ENCODE data around the gene COL9A3. TPM values are rescaled to one million over a fixed set of nuclear protein-coding genes. Genes with fewer than 3 reads are reported as not detected.
A peak's percentile ranks its signal among the peaks of the same experiment; 100 is the strongest.

The COL9A3 gene
- total RNA-seq, 1 donor from 2014 or later, result 78.7 TPM

GRCh38 chr20:62795023-62795761, 21.7 kb upstream of the COL9A3 start:
- peaks cover 6% of the 10 kb centered on the region for H3K4me1 Mint-ChIP-seq (ENCODE audit: low read depth, unreplicated experiment)
- H3K9me3 Mint-ChIP-seq (ENCODE audit: unreplicated experiment), result peaks cover 6% of the 10 kb centered on the region
- no peak overlapping the region for H3K27ac Mint-ChIP-seq (ENCODE audit: unreplicated experiment)
- H3K4me3 Mint-ChIP-seq (ENCODE audit: unreplicated experiment), result peak overlapping the region; percentile 86
- no peak for TF ChIP-seq CTCF (IDR thresholded peaks at IDR 0.05; ENCODE audit: partially characterized antibody, unreplicated experiment)
- H3K27me3 Mint-ChIP-seq (ENCODE audit: unreplicated experiment), result peaks cover 10% of the 10 kb centered on the region
- H3K36me3 Mint-ChIP-seq (ENCODE audit: unreplicated experiment), result peaks cover 7% of the 10 kb centered on the region
- DNase-seq, result peak; percentile 74

- H3K36me3 Mint-ChIP-seq (ENCODE audit: unreplicated experiment), result peaks cover 7% of the 10 kb centered on the region
- H3K27me3 Mint-ChIP-seq (ENCODE audit: unreplicated experiment), result peaks cover 12% of the 10 kb centered on the region
- no peak overlapping the region for H3K27ac Mint-ChIP-seq (ENCODE audit: unreplicated experiment)
- peak overlapping the region; percentile 76 for H3K4me3 Mint-ChIP-seq (ENCODE audit: unreplicated experiment)
- H3K9me3 Mint-ChIP-seq (ENCODE audit: unreplicated experiment), result peaks cover 6% of the 10 kb centered on the region
- no peak for TF ChIP-seq CTCF (IDR thresholded peaks at IDR 0.05; ENCODE audit: partially characterized antibody, unreplicated experiment)
- no peaks in the 10 kb centered on the region for H3K4me1 Mint-ChIP-seq (ENCODE audit: low read depth, unreplicated experiment)
- DNase-seq, result no peak
Measured at GRCh38 chr20:62796699-62797491, 20.0 kb upstream of the COL9A3 start.

GRCh38 chr20:62797671-62798532, 18.9 kb upstream of the COL9A3 start:
- DNase-seq, result no peak

GRCh38 chr20:62799036-62799435, 17.8 kb upstream of the COL9A3 start:
- Mint-ChIP-seq H3K9me3 (ENCODE audit: unreplicated experiment) (peaks cover 5% of the 10 kb centered on the region), H3K27ac (ENCODE audit: unreplicated experiment) (no peak overlapping the region), H3K27me3 (ENCODE audit: unreplicated experiment) (peaks cover 14% of the 10 kb centered on the region), H3K36me3 (ENCODE audit: unreplicated experiment) (peaks cover 7% of the 10 kb centered on the region), H3K4me3 (ENCODE audit: unreplicated experiment) (no peak overlapping the region), H3K4me1 (ENCODE audit: low read depth, unreplicated experiment) (peaks cover 2% of the 10 kb centered on the region)
- no peak for TF ChIP-seq CTCF (IDR thresholded peaks at IDR 0.05; ENCODE audit: partially characterized antibody, unreplicated experiment)
- DNase-seq, result no peak

More at GRCh38 chr20:62797671-62798532, 18.9 kb upstream of the COL9A3 start:
- Mint-ChIP-seq H3K27ac (ENCODE audit: unreplicated experiment) (peak overlapping the region; percentile 48), H3K4me3 (ENCODE audit: unreplicated experiment) (peak overlapping the region; percentile 80), H3K27me3 (ENCODE audit: unreplicated experiment) (peaks cover 13% of the 10 kb centered on the region), H3K4me1 (ENCODE audit: low read depth, unreplicated experiment) (no peaks in the 10 kb centered on the region), H3K36me3 (ENCODE audit: unreplicated experiment) (peaks cover 7% of the 10 kb centered on the region), H3K9me3 (ENCODE audit: unreplicated experiment) (peaks cover 4% of the 10 kb centered on the region)
- TF ChIP-seq CTCF (IDR thresholded peaks at IDR 0.05; ENCODE audit: partially characterized antibody, unreplicated experiment), result no peak
